ENCODE measurements around the gene GAD1. TPM values are rescaled to one million over a fixed set of nuclear protein-coding genes. Genes with fewer than 3 reads are reported as not detected.

The GAD1 gene
- total RNA-seq, 1 donor from 2014 or later: 0.44 TPM

DNA sequence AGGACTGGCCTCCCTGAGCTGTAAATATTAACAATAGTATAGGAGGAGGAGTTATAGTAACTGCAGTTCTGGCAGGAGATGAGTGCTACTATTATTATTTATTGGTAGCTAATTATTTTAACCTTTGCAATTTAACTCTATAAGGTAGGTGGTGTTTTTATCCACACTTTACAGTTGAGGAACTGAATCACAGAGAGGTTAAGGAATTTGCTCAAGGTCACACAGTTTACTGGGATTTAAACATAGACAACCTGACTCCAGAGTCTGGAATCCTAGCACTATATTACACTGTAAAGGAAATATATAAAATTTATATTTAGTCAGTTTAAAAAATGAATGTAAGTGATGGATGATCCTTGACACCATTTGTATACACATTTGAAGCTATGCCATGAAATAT, 44.4 kb upstream of the GAD1 start:
- no peak for DNase-seq
- no peaks in the 10 kb centered on the region for H3K36me3 Mint-ChIP-seq (ENCODE audit: unreplicated experiment)

DNA sequence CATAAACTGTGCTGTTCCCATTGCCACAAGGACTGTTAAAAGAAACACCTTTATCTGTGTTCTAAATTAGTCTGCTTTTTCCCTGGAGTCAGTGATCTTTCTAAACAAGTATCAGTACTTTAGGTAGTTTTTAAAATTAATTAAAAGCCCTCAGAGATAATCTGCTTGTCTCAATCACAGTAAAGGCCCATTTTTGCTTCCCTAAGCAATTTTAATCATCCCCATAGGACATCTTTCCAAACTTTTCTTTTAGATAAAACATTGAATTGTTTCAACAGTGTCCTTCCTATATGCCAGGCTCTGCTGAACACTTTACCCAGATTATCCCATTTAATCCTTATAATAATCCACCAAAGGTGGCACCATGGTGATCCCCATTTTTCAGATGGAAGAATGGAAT, 42.6 kb upstream of the GAD1 start:
- DNase-seq: no peak
- Mint-ChIP-seq H3K27ac (ENCODE audit: unreplicated experiment) (no peak overlapping the region), H3K27me3 (ENCODE audit: unreplicated experiment) (peaks cover 4% of the 10 kb centered on the region), H3K4me1 (ENCODE audit: low read depth, unreplicated experiment) (no peaks in the 10 kb centered on the region), H3K36me3 (ENCODE audit: unreplicated experiment) (no peaks in the 10 kb centered on the region), H3K4me3 (ENCODE audit: unreplicated experiment) (no peak overlapping the region), H3K9me3 (ENCODE audit: unreplicated experiment) (peaks cover 2% of the 10 kb centered on the region)
- TF ChIP-seq, protein P1, sequence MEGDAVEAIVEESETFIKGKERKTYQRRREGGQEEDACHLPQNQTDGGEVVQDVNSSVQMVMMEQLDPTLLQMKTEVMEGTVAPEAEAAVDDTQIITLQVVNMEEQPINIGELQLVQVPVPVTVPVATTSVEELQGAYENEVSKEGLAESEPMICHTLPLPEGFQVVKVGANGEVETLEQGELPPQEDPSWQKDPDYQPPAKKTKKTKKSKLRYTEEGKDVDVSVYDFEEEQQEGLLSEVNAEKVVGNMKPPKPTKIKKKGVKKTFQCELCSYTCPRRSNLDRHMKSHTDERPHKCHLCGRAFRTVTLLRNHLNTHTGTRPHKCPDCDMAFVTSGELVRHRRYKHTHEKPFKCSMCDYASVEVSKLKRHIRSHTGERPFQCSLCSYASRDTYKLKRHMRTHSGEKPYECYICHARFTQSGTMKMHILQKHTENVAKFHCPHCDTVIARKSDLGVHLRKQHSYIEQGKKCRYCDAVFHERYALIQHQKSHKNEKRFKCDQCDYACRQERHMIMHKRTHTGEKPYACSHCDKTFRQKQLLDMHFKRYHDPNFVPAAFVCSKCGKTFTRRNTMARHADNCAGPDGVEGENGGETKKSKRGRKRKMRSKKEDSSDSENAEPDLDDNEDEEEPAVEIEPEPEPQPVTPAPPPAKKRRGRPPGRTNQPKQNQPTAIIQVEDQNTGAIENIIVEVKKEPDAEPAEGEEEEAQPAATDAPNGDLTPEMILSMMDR (IDR thresholded peaks at IDR 0.05; ENCODE audit: partially characterized antibody, unreplicated experiment): no peak

More for the DNA sequence above, 44.4 kb upstream of the GAD1 start:
- Mint-ChIP-seq H3K4me3 (ENCODE audit: unreplicated experiment) (peak overlapping the region; percentile 40), H3K27ac (ENCODE audit: unreplicated experiment) (no peak overlapping the region), H3K9me3 (ENCODE audit: unreplicated experiment) (peaks cover 2% of the 10 kb centered on the region), H3K4me1 (ENCODE audit: low read depth, unreplicated experiment) (no peaks in the 10 kb centered on the region), H3K27me3 (ENCODE audit: unreplicated experiment) (peaks cover 4% of the 10 kb centered on the region)
- TF ChIP-seq, protein P1 (IDR thresholded peaks at IDR 0.05; ENCODE audit: partially characterized antibody, unreplicated experiment): no peak

DNA sequence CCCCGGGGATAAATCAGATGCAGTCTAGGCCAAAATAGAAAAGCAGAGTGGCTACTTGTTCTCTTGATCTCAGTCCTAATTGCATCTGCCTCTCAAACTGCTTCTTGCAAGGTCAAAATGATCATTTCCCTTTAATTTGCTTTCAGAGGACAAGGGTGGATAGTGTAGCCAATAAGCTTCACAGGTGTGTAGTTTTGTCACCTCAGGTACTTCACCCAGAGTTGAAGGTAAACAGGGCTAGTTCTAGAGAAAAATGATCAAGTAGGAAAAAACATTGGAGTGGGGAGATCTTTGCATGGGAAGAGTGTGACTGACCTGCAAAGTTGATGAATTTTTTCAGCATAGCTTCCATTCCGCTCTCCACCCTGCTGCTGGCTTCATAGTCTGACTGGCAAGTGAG, 37.8 kb upstream of the GAD1 start:
- TF ChIP-seq, protein P1 (IDR thresholded peaks at IDR 0.05; ENCODE audit: partially characterized antibody, unreplicated experiment): no peak
- H3K4me1 Mint-ChIP-seq (ENCODE audit: low read depth, unreplicated experiment): no peaks in the 10 kb centered on the region
- H3K27ac Mint-ChIP-seq (ENCODE audit: unreplicated experiment): no peak overlapping the region
- no peaks in the 10 kb centered on the region for H3K9me3 Mint-ChIP-seq (ENCODE audit: unreplicated experiment)
- peaks cover 2% of the 10 kb centered on the region for H3K27me3 Mint-ChIP-seq (ENCODE audit: unreplicated experiment)
- DNase-seq: no peak
- no peaks in the 10 kb centered on the region for H3K36me3 Mint-ChIP-seq (ENCODE audit: unreplicated experiment)
- H3K4me3 Mint-ChIP-seq (ENCODE audit: unreplicated experiment): no peak overlapping the region

DNA sequence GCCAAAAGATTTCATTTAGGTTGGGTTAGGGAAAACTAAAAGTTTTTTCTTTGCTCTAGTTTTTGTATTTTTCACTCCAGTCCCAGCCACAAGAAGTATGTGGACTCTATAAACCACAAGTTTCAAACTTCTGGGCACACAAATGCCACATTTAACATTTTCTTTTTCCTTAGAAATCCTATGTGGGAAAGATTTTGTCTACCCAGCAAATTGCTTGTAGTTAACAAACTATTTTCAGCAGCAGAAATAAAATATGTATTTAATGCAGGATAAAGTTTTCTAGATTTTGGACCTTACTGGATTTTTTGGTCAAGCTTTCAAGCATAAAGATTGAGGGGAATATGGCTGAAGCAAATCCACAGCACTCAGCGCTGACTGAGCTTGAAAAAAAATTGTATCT, 37.4 kb upstream of the GAD1 start:
- TF ChIP-seq, protein P1 (IDR thresholded peaks at IDR 0.05; ENCODE audit: partially characterized antibody, unreplicated experiment): no peak
- no peak overlapping the region for H3K4me3 Mint-ChIP-seq (ENCODE audit: unreplicated experiment)
- no peaks in the 10 kb centered on the region for H3K36me3 Mint-ChIP-seq (ENCODE audit: unreplicated experiment)
- no peaks in the 10 kb centered on the region for H3K27me3 Mint-ChIP-seq (ENCODE audit: unreplicated experiment)
- no peak overlapping the region for H3K27ac Mint-ChIP-seq (ENCODE audit: unreplicated experiment)
- no peaks in the 10 kb centered on the region for H3K4me1 Mint-ChIP-seq (ENCODE audit: low read depth, unreplicated experiment)
- no peak for DNase-seq
- no peaks in the 10 kb centered on the region for H3K9me3 Mint-ChIP-seq (ENCODE audit: unreplicated experiment)

DNA sequence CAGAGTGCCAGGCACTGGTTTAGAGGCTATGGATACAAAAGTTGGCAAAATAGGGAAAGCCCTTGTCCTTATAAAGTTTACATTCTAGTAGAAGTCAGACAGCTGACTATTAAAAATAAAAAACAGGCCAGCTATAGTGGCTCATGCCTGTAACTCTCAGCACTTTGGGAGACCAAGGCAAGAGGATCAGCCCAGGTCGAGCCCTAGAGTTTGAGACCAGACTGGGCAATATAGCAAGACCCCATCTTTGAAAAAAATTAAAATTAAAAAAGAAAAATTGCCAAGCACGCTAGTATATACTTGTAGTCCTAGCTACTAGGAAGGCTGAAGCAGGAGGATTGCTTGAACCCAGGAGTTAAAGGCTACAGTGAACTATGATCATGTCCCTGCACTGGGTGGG, 34.0 kb upstream of the GAD1 start:
- DNase-seq: no peak
- no peak overlapping the region for H3K27ac Mint-ChIP-seq (ENCODE audit: unreplicated experiment)
- no peaks in the 10 kb centered on the region for H3K9me3 Mint-ChIP-seq (ENCODE audit: unreplicated experiment)

More for the DNA sequence above, 34.0 kb upstream of the GAD1 start:
- H3K36me3 Mint-ChIP-seq (ENCODE audit: unreplicated experiment): no peaks in the 10 kb centered on the region
- H3K4me1 Mint-ChIP-seq (ENCODE audit: low read depth, unreplicated experiment): no peaks in the 10 kb centered on the region
- no peak overlapping the region for H3K4me3 Mint-ChIP-seq (ENCODE audit: unreplicated experiment)
- H3K27me3 Mint-ChIP-seq (ENCODE audit: unreplicated experiment): no peaks in the 10 kb centered on the region
- TF ChIP-seq, protein P1 (IDR thresholded peaks at IDR 0.05; ENCODE audit: partially characterized antibody, unreplicated experiment): no peak

Measured in glutamatergic neuron (in vitro differentiated cells).